ENCODE data around the gene PARD3B. TPM values are rescaled to one million over a fixed set of nuclear protein-coding genes. Genes with fewer than 3 reads are reported as not detected.

PARD3B gene, protein sequence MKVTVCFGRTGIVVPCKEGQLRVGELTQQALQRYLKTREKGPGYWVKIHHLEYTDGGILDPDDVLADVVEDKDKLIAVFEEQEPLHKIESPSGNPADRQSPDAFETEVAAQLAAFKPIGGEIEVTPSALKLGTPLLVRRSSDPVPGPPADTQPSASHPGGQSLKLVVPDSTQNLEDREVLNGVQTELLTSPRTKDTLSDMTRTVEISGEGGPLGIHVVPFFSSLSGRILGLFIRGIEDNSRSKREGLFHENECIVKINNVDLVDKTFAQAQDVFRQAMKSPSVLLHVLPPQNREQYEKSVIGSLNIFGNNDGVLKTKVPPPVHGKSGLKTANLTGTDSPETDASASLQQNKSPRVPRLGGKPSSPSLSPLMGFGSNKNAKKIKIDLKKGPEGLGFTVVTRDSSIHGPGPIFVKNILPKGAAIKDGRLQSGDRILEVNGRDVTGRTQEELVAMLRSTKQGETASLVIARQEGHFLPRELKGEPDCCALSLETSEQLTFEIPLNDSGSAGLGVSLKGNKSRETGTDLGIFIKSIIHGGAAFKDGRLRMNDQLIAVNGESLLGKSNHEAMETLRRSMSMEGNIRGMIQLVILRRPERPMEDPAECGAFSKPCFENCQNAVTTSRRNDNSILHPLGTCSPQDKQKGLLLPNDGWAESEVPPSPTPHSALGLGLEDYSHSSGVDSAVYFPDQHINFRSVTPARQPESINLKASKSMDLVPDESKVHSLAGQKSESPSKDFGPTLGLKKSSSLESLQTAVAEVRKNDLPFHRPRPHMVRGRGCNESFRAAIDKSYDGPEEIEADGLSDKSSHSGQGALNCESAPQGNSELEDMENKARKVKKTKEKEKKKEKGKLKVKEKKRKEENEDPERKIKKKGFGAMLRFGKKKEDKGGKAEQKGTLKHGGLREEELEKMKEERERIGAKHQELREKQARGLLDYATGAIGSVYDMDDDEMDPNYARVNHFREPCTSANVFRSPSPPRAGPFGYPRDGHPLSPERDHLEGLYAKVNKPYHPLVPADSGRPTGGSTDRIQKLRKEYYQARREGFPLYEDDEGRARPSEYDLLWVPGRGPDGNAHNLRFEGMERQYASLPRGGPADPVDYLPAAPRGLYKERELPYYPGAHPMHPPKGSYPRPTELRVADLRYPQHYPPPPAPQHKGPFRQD (N-terminal part only)
- total RNA-seq (10 to 100 TPM; 29.6 to 36.8 TPM), polyA plus RNA-seq (ENCODE audit: insufficient read depth, low read depth, low replicate concordance) (14.6 TPM)
- long read RNA-seq, donor 1: 0 reads
- long read RNA-seq, donor 2: 0 reads

DNA sequence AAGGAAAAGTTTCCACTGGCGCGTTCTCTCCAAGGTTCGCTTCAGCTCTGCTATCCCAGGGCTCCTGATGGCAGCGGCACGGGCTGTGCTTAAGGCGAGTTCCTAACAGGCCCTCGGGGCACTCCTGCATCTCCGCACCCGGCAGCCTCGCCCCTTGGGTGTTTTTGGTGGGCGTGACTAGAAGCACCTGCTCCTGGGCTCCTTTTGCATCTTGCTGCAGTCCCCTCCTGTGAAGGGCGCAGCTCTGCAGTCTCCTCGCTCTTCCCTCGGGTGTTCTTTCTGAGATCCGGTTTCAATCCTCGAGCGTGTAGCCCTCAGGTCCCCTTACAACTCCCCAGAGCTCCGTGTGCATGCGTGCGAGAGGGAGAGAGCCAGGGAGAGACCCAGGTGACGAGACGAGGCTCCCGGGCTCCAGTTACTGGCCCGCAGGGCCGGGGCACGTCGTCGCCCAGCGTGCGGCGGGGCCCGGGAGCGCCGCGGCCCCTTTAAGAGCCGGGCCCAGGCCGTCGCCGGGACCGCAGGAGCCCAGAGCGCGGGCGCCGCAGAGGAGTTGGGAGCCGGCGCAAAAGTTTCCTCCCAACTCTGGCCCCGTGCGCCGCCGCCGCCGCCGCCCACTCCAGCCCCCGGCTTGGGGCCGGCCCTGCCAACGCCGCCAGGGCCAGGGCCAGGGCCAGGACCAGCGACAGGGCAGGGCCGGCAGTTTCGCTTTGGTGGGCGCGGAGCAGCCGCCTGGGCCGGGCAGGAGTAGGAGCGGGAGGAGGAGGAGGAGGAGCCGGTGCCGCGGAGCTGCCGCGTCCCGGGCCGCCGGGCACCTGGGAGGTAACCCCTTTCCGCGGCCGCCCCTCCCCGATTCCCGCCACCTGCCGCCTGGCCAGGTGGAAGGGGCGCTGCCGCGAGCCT lies at the start of gene PARD3B:
Gene PARD3B (plus strand): TSS at position 515 of the 900 bp plus-strand sequence. CDS start 525 bp downstream, outside the sequence.
- TF ChIP-seq, protein P1, sequence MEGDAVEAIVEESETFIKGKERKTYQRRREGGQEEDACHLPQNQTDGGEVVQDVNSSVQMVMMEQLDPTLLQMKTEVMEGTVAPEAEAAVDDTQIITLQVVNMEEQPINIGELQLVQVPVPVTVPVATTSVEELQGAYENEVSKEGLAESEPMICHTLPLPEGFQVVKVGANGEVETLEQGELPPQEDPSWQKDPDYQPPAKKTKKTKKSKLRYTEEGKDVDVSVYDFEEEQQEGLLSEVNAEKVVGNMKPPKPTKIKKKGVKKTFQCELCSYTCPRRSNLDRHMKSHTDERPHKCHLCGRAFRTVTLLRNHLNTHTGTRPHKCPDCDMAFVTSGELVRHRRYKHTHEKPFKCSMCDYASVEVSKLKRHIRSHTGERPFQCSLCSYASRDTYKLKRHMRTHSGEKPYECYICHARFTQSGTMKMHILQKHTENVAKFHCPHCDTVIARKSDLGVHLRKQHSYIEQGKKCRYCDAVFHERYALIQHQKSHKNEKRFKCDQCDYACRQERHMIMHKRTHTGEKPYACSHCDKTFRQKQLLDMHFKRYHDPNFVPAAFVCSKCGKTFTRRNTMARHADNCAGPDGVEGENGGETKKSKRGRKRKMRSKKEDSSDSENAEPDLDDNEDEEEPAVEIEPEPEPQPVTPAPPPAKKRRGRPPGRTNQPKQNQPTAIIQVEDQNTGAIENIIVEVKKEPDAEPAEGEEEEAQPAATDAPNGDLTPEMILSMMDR (IDR thresholded peaks at IDR 0.05): no peak
- TF ChIP-seq POLR2A (IDR thresholded peaks at IDR 0.05): no peak
- no peaks in the 10 kb centered on the region for H3K36me3 ChIP-seq (ENCODE audit: low read depth, missing control alignments)
- WGBS, 2 donors: 0 to 2% methylated on average over 12 to 34 of the region's 82 CpGs
- no peaks in the 10 kb centered on the region for H3K9me3 ChIP-seq
- H3K27ac ChIP-seq: peak within 1 kb of the TSS; percentile 85 to 86
- no peaks in the 10 kb centered on the region for H3K27me3 ChIP-seq
- DNase-seq: peak; percentile 72
- peaks cover 6% of the 10 kb centered on the region for H3K4me1 ChIP-seq
- peak within 1 kb of the TSS; percentile 82 to 86 for H3K4me3 ChIP-seq
- intact Hi-C loops (cut with DNase I; ENCODE audit: low total_unique reads): no loop called here

DNA sequence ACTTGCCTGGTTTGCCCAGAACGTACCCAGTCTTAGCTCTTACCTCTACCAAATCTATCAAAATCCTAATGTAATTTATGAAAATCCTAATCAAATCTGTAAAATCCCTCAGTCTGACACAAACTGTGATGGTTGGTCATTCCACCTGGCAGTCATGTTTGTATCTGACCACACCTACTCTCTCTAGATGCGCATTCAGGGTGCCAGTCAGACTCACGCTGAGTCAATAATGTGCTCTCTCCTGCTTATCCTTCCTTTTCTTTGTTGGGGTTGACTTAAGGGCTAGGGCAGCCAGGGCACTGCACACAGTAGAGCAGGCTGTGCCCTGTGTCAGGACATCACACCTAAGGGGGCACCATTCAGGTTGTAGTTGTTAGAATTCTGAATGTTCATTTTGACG lies 48.5 kb upstream of the PARD3B start:
- Histone ChIP-seq H3K9me3 (no peaks in the 10 kb centered on the region), H3K4me3 (no peak overlapping the region), H3K36me3 (ENCODE audit: low read depth, missing control alignments) (no peaks in the 10 kb centered on the region), H3K27ac (no peak overlapping the region), H3K4me1 (no peaks in the 10 kb centered on the region), H3K27me3 (no peaks in the 10 kb centered on the region)
- 94 to 98% methylated on average over 4 of the region's 4 CpGs for WGBS, 2 donors
- no peak for TF ChIP-seq POLR2A (IDR thresholded peaks at IDR 0.05)
- TF ChIP-seq, protein P1 (IDR thresholded peaks at IDR 0.05): no peak
- intact Hi-C loops (cut with DNase I; ENCODE audit: low total_unique reads): no loop called here
- no peak for DNase-seq

DNA sequence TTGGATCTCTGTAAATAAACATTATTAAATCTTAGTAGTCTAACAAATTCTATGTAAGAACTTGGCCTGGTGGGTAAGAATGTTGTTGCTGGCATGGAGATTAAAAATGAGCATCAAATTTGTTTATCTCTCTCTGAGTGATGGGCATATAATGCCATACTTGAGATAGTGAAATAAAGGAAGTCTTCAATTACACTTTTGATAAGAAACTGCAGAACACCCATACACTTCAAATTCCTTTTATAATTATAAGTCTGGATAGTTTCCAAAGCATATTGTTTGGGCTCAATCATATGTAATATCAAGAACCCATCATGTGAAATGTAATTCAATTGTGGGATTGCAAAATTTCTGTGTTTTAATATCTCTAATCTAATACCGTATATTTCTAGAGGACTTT lies 47.4 kb upstream of the PARD3B start:
- no peak for DNase-seq
- no peaks in the 10 kb centered on the region for H3K4me1 ChIP-seq
- TF ChIP-seq, protein P1 (IDR thresholded peaks at IDR 0.05): no peak
- no peak for TF ChIP-seq POLR2A (IDR thresholded peaks at IDR 0.05)
- no peaks in the 10 kb centered on the region for H3K27me3 ChIP-seq
- no peak overlapping the region for H3K4me3 ChIP-seq
- no peaks in the 10 kb centered on the region for H3K36me3 ChIP-seq (ENCODE audit: low read depth, missing control alignments)
- intact Hi-C loops (cut with DNase I; ENCODE audit: low total_unique reads): no loop called here
- H3K9me3 ChIP-seq: no peaks in the 10 kb centered on the region
- whole genome bisulfite sequencing, 2 donors: 84 to 98% methylated on average over 1 of the region's 1 CpG
- H3K27ac ChIP-seq: no peak overlapping the region

DNA sequence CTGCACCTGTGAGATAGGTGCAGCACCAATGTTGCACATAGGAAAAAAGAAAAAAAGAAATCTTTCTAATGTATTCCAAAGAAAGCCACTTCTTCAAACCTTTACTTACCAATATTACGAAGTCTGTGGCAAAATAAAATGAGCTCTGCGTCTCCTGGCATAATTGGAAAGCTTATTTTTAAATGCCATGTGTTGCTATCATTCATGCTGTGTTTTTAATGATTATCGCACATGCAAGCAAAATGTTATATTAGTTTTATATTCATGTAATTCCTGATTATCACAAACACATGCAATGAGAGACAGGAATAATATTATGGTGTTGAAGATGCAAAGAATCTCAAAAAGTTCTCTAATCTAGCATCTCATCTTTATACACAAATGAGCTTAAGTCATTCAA lies 47.0 kb upstream of the PARD3B start:
- TF ChIP-seq, protein P1 (IDR thresholded peaks at IDR 0.05): no peak
- no peak for TF ChIP-seq POLR2A (IDR thresholded peaks at IDR 0.05)
- DNase-seq: no peak
- Histone ChIP-seq H3K4me1 (no peaks in the 10 kb centered on the region), H3K4me3 (no peak overlapping the region), H3K27me3 (no peaks in the 10 kb centered on the region), H3K27ac (no peak overlapping the region), H3K36me3 (ENCODE audit: low read depth, missing control alignments) (no peaks in the 10 kb centered on the region), H3K9me3 (no peaks in the 10 kb centered on the region)
- intact Hi-C loops (cut with DNase I; ENCODE audit: low total_unique reads): no loop called here
- 93% methylated on average over 3 of the region's 3 CpGs for WGBS, 2 donors
